Activated T-helper 17 cell treated with anti-CD3 and anti-CD28 coated beads, Interleukin-2, amount 50 U/mL, for 72 hours (primary cell): ENCODE data around the gene SYNGR2. TPM values are rescaled to one million over a fixed set of nuclear protein-coding genes. Genes with fewer than 3 reads are reported as not detected.

Experiments
- ATAC-seq: fragments of 150-1000 bp; cut with Tn5 transposase; replicated peaks from 2 replicates; pipeline ENCODE4 v1.10.0; 2021; ENCODE audit warnings: mild to moderate bottlenecking, moderate library complexity
- H3K27ac Mint-ChIP-seq: one replicate; pipeline ENCODE4 v1.8.0; 2022; ENCODE audit warnings: mixed read lengths
- H3K27me3 Mint-ChIP-seq: one replicate; pipeline ENCODE4 v1.8.0; 2022; ENCODE audit warnings: mixed read lengths
- H3K36me3 Mint-ChIP-seq: one replicate; pipeline ENCODE4 v1.8.0; 2022; ENCODE audit warnings: low read depth, mild to moderate bottlenecking, mixed read lengths
- H3K4me1 Mint-ChIP-seq: one replicate; pipeline ENCODE4 v1.8.0; 2022; ENCODE audit warnings: mixed read lengths
- H3K4me3 Mint-ChIP-seq: one replicate; pipeline ENCODE4 v1.8.0; 2022; ENCODE audit warnings: mild to moderate bottlenecking, mixed read lengths
- H3K9me3 Mint-ChIP-seq: one replicate; pipeline ENCODE4 v1.8.0; 2022; ENCODE audit warnings: mixed read lengths
- total RNA-seq, 2 donors: library from RNA; stranded (reverse); gene quantifications; one replicate each; pipeline ENCODE4 v1.2.3, GENCODE V29; 2022

Gene SYNGR2
- total RNA-seq, 2 donors from 2014 or later: 90.4 to 118 TPM

- no peaks in the 10 kb centered on the region for H3K4me1 Mint-ChIP-seq
- H3K36me3 Mint-ChIP-seq: no peaks in the 10 kb centered on the region
- no peaks in the 10 kb centered on the region for H3K9me3 Mint-ChIP-seq
- H3K4me3 Mint-ChIP-seq: no peak overlapping the region
- H3K27me3 Mint-ChIP-seq: no peaks in the 10 kb centered on the region
- no peak overlapping the region for H3K27ac Mint-ChIP-seq
- ATAC-seq: no peak
These were observed 40.1 kb downstream of the SYNGR2 start for GRCh38 chr17:78208486-78208885.

DNA sequence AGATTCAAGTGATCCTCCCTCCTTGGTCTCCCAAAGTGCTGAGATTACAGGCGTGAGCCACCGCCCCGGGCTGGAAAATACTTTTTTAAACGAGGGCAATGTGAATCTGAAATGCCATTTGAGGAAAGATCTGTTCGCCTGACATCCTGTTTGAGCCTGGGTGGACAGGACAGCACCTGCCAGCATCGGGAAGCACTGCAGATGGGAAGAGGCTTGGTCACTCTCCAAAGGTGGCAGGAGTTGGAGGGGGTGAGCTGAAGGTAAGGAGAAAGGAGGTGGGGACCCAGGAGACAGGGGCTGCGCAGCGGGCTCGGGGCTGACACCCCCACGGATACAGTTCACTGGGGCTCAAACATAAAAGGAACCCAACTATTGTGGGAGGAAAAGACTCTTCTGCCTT, 41.7 kb downstream of the SYNGR2 start:
- no peak for ATAC-seq
- Mint-ChIP-seq H3K4me3 (no peak overlapping the region), H3K36me3 (no peaks in the 10 kb centered on the region), H3K4me1 (no peaks in the 10 kb centered on the region), H3K27me3 (no peaks in the 10 kb centered on the region), H3K9me3 (no peaks in the 10 kb centered on the region), H3K27ac (no peak overlapping the region)

- Mint-ChIP-seq H3K27ac (no peak overlapping the region), H3K4me1 (no peaks in the 10 kb centered on the region), H3K4me3 (no peak overlapping the region), H3K9me3 (no peaks in the 10 kb centered on the region), H3K27me3 (no peaks in the 10 kb centered on the region), H3K36me3 (peaks cover 2% of the 10 kb centered on the region)
- ATAC-seq: no peak
These were observed 42.7 kb downstream of the SYNGR2 start for GRCh38 chr17:78211032-78211431.

GRCh38 chr17:78214016-78214705, 45.8 kb downstream of the SYNGR2 start, which contains the start of gene BIRC5:
Gene BIRC5 (plus strand): TSS chr17:78214253. CDS start chr17:78214317, 64 bp downstream.
- ATAC-seq: peak; percentile 100
- H3K4me3 Mint-ChIP-seq: peak within 1 kb of the TSS; percentile 90
- no peaks in the 10 kb centered on the region for H3K4me1 Mint-ChIP-seq

GRCh38 chr17:78214706-78215061, 46.3 kb downstream of the SYNGR2 start:
- Mint-ChIP-seq H3K36me3 (peaks cover 24% of the 10 kb centered on the region), H3K9me3 (no peaks in the 10 kb centered on the region), H3K4me1 (no peaks in the 10 kb centered on the region), H3K4me3 (peak overlapping the region; percentile 90), H3K27ac (peak overlapping the region; percentile 59), H3K27me3 (no peaks in the 10 kb centered on the region)
- ATAC-seq: no peak

More at GRCh38 chr17:78214016-78214705, 45.8 kb downstream of the SYNGR2 start, which contains the start of gene BIRC5:
- H3K27me3 Mint-ChIP-seq: no peaks in the 10 kb centered on the region
- H3K36me3 Mint-ChIP-seq: peaks cover 19% of the 10 kb centered on the region
- peak within 1 kb of the TSS; percentile 59 for H3K27ac Mint-ChIP-seq
- no peaks in the 10 kb centered on the region for H3K9me3 Mint-ChIP-seq

- peaks cover 53% of the 10 kb centered on the region for H3K36me3 Mint-ChIP-seq
These were observed 51.2 kb downstream of the SYNGR2 start for GRCh38 chr17:78219396-78220150.

More at GRCh38 chr17:78219396-78220150, 51.2 kb downstream of the SYNGR2 start:
- Mint-ChIP-seq H3K9me3 (no peaks in the 10 kb centered on the region), H3K4me3 (no peak overlapping the region), H3K27me3 (no peaks in the 10 kb centered on the region), H3K27ac (no peak overlapping the region), H3K4me1 (no peaks in the 10 kb centered on the region)
- ATAC-seq: no peak

Other genes starting within 250 kb of the SYNGR2 start
- 10 to 100 TPM; 15.6 to 19.1 TPM for gene TNRC6C, start 209.9 kb upstream of the SYNGR2 start, total RNA-seq
- 100 to 1,000 TPM; 165 to 351 TPM for gene TMC6, start 39.8 kb upstream of the SYNGR2 start, total RNA-seq
- 100 to 1,000 TPM; 126 to 250 TPM for gene TMC8, start 37.8 kb upstream of the SYNGR2 start, total RNA-seq
- gene C17orf99, start 22.2 kb upstream of the SYNGR2 start, total RNA-seq: under 1 TPM; 0.67 to 0.82 TPM
- gene TK1, start 18.5 kb downstream of the SYNGR2 start, total RNA-seq: 100 to 1,000 TPM; 149 to 181 TPM
- 10 to 100 TPM; 44.2 to 59.4 TPM for gene AFMID, start 18.8 kb downstream of the SYNGR2 start, total RNA-seq
- gene BIRC5, start 45.7 kb downstream of the SYNGR2 start, total RNA-seq: 100 to 1,000 TPM in 1 of 2 donors, 10 to 100 TPM in 1; 68.6 to 104 TPM
- gene TMEM235, start 63.0 kb downstream of the SYNGR2 start, total RNA-seq: not detected
- gene SOCS3, start 191.5 kb downstream of the SYNGR2 start, total RNA-seq: 100 to 1,000 TPM; 129 to 175 TPM
- 100 to 1,000 TPM in 1 of 2 donors, 10 to 100 TPM in 1; 76.1 to 101 TPM for gene PGS1, start 210.1 kb downstream of the SYNGR2 start, total RNA-seq